Measurements from ENCODE around the gene FLYWCH1.
A peak's percentile ranks its signal among the peaks of the same experiment; 100 is the strongest.

FLYWCH1 gene

GRCh38 chr16:2971134-2971984 lies 59.6 kb downstream of the FLYWCH1 start:
- no peak for DNase-seq

GRCh38 chr16:2971985-2972784 lies 60.5 kb downstream of the FLYWCH1 start:
- DNase-seq: no peak

GRCh38 chr16:2973093-2973492 lies 61.4 kb downstream of the FLYWCH1 start:
- no peak for DNase-seq

- no peak for DNase-seq
Measured at GRCh38 chr16:2973605-2974318, 62.0 kb downstream of the FLYWCH1 start.

- no peak for DNase-seq
Measured at GRCh38 chr16:2974319-2975056, 62.8 kb downstream of the FLYWCH1 start.

GRCh38 chr16:2975161-2975795 lies 63.5 kb downstream of the FLYWCH1 start:
- DNase-seq: no peak

GRCh38 chr16:2976201-2976600 lies 64.5 kb downstream of the FLYWCH1 start:
- DNase-seq: no peak

- no peak for DNase-seq
Measured at GRCh38 chr16:2976673-2977072, 64.9 kb downstream of the FLYWCH1 start.

GRCh38 chr16:2977440-2977839 lies 65.7 kb downstream of the FLYWCH1 start:
- peak; percentile 55 for DNase-seq

- no peak for DNase-seq
Measured at GRCh38 chr16:2979669-2980226, 68.0 kb downstream of the FLYWCH1 start.

- DNase-seq: peak; percentile 54
Measured at GRCh38 chr16:2980227-2981176, 68.8 kb downstream of the FLYWCH1 start, which contains the start of gene PKMYT1. Gene PKMYT1, minus strand, starts transcription at chr16:2980446. Its CDS starts 789 bp downstream, at chr16:2979657.

GRCh38 chr16:2981177-2981898 lies 69.6 kb downstream of the FLYWCH1 start:
- no peak for DNase-seq

- DNase-seq: no peak
Measured at GRCh38 chr16:2981899-2982250, 70.1 kb downstream of the FLYWCH1 start.

- DNase-seq: no peak
Measured at GRCh38 chr16:2982402-2982801, 70.7 kb downstream of the FLYWCH1 start.

- DNase-seq: no peak
Measured at GRCh38 chr16:2983706-2984136, 72.0 kb downstream of the FLYWCH1 start.

GRCh38 chr16:2985462-2985861 lies 73.7 kb downstream of the FLYWCH1 start:
- no peak for DNase-seq

- DNase-seq: no peak
Measured at GRCh38 chr16:2985893-2986355, 74.2 kb downstream of the FLYWCH1 start.

GRCh38 chr16:2986623-2987188 lies 75.0 kb downstream of the FLYWCH1 start:
- DNase-seq: no peak

GRCh38 chr16:2987286-2987685 lies 75.6 kb downstream of the FLYWCH1 start:
- DNase-seq: no peak

Data from NCI-H2029 treated with DMSO at 0.1 percent for 48 hours (cell line).